Cardiac fibroblast (primary cell): Measurements from ENCODE around the gene MYOM1.

ENCODE experiments used
- DNase-seq, 2 donors: peaks; one replicate each; pipeline versions ENCODE4 v3.0.0 to v3.0.0-alpha.2; 2010; ENCODE audit warnings: low read depth in 2 of 2
- H3K4me3 ChIP-seq, 2 donors: replicated peaks in 1 of 2; 1 replicate in 1 of 2; 2 replicates in 1 of 2; pipeline ENCODE4 v1.5.1; 2011; ENCODE audit warnings: low read depth in 2 of 2, low read length in 2 of 2, mild to moderate bottlenecking in 2 of 2, moderate library complexity in 1 of 2
- CTCF ChIP-seq: IDR thresholded peaks from one replicate; pipeline ENCODE4 v1.5.1; 2011; ENCODE audit warnings: low read depth, mild to moderate bottlenecking, low read length, inconsistent platforms

MYOM1 gene

DNA sequence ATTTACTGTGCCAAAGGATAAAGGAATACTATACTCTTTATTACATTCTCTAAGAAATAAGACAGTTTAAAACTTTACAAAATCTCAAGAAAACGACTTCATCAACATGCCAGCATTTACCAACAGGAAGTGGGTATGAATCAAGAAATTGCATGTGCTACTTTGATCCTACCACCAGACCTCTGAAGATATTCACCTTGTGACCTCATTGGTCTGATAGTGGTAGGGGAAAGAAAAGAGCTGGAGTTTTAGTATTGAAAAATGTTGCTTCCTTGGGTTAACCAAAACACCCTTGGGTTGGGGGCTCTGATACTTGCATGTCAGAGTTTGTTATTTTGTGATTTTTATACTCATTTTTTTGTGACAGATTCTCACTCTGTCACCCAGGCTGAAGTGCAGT lies 122.7 kb downstream of the MYOM1 start:
- no peak for DNase-seq

GRCh38 chr18:3095921-3096320 lies 123.8 kb downstream of the MYOM1 start:
- TF ChIP-seq CTCF: no peak
- no peak for DNase-seq
- H3K4me3 ChIP-seq: no peak overlapping the region

More for the DNA sequence above, 122.7 kb downstream of the MYOM1 start:
- no peak for TF ChIP-seq CTCF
- H3K4me3 ChIP-seq: no peak overlapping the region

DNA sequence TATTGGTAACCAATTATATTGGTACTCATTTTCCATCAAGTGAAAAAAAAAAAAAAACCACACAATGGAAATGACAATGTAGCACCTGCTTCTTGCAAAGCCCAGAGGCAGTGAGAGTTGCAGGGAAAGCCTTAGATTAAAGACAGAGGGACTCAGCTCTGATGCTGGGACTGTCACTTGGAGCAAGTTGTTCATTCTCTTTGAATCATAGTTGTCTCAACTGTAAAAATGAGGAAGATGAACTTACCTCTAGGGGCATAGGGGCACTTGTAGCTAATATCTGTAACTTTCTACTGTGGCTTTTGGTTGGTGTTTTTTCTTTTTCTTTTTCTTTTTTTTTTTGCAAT lies 125.5 kb downstream of the MYOM1 start:
- H3K4me3 ChIP-seq: no peak overlapping the region
- DNase-seq: no peak
- TF ChIP-seq CTCF: no peak

DNA sequence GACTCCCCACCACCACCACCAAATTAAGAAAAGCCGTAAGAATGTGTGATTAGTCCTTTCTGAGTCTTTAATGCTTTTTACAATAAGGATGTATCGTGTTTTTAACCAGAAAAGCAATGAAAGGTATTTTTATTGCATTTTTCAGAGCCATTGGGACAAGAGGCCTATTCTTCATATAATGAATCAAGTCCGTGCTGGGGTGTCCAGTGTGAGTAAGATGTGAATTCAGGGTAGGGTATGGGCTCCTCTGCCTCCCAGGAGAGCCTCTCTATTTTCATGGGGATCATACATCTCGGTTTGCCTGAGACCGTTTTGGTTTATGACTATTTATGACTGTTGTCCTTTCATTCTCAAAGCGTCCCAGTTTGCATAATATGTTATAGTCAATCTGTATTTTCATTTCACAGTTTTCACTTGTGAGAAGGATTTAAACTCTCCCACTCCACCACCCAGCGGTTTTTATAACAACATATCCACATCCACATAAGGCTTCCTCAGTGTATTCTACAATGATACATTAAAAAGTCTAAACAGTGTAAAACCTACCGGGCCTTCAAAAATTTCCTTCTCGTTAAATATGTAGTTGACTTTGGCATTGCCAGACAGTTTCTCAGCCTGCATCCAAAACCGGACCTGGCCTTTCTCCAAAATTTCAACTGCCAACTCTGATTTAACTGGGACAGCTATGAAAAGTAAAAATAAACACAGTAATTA lies 126.0 kb downstream of the MYOM1 start:
- no peak overlapping the region for H3K4me3 ChIP-seq
- peak in 1 of 2 donors; percentile 15 for DNase-seq
- no peak for TF ChIP-seq CTCF

DNA sequence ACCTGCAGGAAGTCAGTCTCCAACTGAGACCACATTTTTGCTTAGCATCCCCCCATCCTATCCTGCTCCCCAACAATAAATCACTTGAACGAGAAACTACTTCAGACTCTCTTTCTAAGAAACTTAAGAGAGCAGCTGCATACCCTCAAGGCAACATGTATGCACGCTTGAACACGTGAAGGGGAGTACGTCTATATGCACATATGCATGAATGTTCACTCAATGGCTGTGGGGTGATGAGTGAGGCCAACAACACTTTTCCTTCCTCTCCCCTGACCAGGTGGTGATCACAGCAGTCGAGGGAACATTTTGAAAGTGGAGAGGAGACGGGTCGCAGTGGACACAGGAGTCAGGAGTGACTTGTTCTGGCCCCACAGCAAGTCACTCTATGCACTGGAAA lies 127.0 kb downstream of the MYOM1 start:
- DNase-seq: no peak
- TF ChIP-seq CTCF: no peak
- no peak overlapping the region for H3K4me3 ChIP-seq

GRCh38 chr18:3089579-3089978 lies 130.2 kb downstream of the MYOM1 start:
- TF ChIP-seq CTCF: no peak
- no peak for DNase-seq
- no peak overlapping the region for H3K4me3 ChIP-seq

- H3K4me3 ChIP-seq: no peak overlapping the region
- DNase-seq: peak in 1 of 2 donors; percentile 24
- no peak for TF ChIP-seq CTCF
These were observed 131.3 kb downstream of the MYOM1 start for GRCh38 chr18:3088449-3088848.
